Testis (tissue), 2 donors: ENCODE measurements around the gene FAM131C.

Experiments
- POLR2A ChIP-seq: fragments of 450-650 bp; IDR thresholded peaks from one replicate; pipeline ENCODE4 v1.6.1; 2017; ENCODE audit warnings: antibody characterized with exemption, mild to moderate bottlenecking, moderate library complexity
- TF ChIP-seq, protein P1 (sequence below), 3 experiments: fragments of 450-650 bp in 2 of 3; fragments of 200-600 bp in 1 of 3; sonication (generic) in 1 of 3; IDR thresholded peaks; one replicate each; pipeline ENCODE4 v1.5.1; 2016 to 2019; ENCODE audit warnings: antibody characterized with exemption in 3 of 3, mild to moderate bottlenecking in 2 of 3, moderate library complexity in 1 of 3

DNA sequence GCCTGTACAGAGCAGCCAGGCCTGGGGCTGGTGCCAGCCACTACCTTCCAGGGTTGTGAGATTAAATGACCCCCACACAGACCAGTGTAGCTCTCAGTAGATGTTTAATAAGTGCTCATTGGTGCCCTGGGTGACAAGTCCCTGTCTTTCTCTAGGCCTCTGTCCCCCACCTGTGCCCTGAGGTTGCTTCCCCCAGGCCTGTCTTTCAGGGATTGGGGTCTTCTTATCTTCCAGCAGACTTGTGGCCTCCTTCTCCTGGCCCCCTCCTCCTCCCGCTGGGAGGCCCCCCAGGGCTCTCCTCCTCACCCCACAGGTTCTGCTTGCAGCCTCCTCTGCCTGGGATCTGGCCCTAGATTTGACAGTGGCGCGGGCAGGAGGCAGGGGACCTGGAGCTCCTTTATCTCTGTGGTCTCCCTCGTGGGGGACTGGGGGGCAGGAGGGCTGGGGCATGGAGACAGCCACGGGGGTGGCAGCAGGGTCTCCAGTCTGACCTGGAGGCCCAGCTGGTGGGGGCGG lies 42.1 kb upstream of the FAM131C start:
- TF ChIP-seq, protein P1, sequence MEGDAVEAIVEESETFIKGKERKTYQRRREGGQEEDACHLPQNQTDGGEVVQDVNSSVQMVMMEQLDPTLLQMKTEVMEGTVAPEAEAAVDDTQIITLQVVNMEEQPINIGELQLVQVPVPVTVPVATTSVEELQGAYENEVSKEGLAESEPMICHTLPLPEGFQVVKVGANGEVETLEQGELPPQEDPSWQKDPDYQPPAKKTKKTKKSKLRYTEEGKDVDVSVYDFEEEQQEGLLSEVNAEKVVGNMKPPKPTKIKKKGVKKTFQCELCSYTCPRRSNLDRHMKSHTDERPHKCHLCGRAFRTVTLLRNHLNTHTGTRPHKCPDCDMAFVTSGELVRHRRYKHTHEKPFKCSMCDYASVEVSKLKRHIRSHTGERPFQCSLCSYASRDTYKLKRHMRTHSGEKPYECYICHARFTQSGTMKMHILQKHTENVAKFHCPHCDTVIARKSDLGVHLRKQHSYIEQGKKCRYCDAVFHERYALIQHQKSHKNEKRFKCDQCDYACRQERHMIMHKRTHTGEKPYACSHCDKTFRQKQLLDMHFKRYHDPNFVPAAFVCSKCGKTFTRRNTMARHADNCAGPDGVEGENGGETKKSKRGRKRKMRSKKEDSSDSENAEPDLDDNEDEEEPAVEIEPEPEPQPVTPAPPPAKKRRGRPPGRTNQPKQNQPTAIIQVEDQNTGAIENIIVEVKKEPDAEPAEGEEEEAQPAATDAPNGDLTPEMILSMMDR (IDR thresholded peaks at IDR 0.05): no peak
- TF ChIP-seq POLR2A: no peak
